ENCODE data around the gene LEKR1. TPM values are rescaled to one million over a fixed set of nuclear protein-coding genes. Genes with fewer than 3 reads are reported as not detected.

The LEKR1 gene
- total RNA-seq, 8 experiments from 2014 or later, result 0.05 to 3.2 (median 1.2) TPM

DNA sequence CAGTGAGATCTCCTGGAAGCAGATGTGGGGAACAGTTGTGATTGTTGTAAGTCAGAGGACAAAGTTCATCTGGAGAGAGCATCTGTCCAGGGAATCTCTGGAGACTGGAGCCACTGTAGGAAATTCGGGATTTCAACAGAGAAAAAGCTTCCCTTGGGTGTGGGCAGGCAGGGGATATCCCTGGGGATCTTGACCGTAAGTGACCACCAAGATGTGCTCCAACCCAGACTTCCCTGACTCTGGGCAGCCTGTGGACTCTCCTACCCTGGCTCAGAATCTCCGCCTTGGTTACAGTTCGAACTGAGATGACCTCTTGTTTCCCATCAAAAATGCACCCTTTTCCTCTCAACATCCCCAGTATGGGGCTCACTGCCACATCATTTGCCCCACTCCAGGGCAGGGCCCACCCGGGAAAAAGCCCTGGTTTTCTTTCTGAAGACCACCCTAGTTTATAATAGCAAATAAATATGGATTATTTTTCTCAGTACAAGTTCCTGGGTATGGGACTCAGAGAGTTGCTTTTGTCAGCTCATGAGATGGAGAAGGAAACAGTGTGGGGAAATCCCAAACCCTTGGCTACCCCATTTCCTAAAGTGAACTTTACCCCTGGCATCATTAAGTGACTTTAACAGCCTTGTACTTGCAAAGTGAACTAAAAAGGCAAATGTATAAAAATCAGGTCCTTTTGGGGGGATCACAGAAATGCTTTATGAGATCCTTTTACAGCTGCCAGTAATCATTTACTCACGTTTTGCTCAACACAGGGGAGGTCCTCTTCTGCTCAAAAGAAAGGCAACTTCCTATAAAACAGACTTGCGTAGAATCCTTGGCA lies 243.9 kb downstream of the LEKR1 start:
- Histone ChIP-seq H3K4me1 (replicated peaks in 1 of 2) (peaks cover 13 to 26% of the 10 kb centered on the region in 2 donors), H3K4me3 (no peak overlapping the region), H3K27ac (no peak overlapping the region)
- in situ Hi-C loops (cut with MboI; ENCODE audit: low pct_unique_long_range_greater_than_20kb in 2 of 9, low sequenced_read_pairs in 9 of 9, unreplicated experiment in 9 of 9), result loop anchor here in 1 of 9 experiments (10.0 kb wide), 1 partner anchor 245 kb away; the partner anchor contains the start of gene LEKR1
- ATAC-seq (replicated peaks in 6 of 8), result no peak
- WGBS, 10 experiments, result 0 to 89% (median 72%) methylated on average over 1 to 6 of the region's 7 CpGs; no CpG with 5 or more reads in 2 of the 10 experiments

DNA sequence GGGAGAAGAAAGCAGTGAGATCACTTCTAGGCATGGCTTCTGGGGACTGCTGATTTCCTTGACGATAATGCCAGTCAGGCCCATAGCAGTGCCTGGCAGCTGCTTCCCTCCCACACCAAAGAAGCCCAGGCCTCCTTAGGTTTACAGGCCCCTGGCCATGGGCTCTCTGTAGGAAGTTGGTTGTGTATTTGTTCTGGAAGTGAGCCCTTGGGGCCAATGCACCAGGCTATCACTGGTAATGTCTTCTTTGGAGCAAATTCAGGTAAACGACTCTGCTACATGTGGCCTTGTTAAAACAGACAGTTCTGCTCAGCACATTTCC lies 244.5 kb downstream of the LEKR1 start:
- in situ Hi-C loops (cut with MboI; ENCODE audit: low pct_unique_long_range_greater_than_20kb in 2 of 9, low sequenced_read_pairs in 9 of 9, unreplicated experiment in 9 of 9), result loop anchor here in 1 of 9 experiments (10.0 kb wide), 1 partner anchor 246 kb away; the partner anchor contains the start of gene LEKR1
- ATAC-seq (replicated peaks in 6 of 8), result peak in 2 of 8 experiments; percentile 12 to 54
- H3K4me1 ChIP-seq (replicated peaks in 1 of 2), result peaks cover 14 to 25% of the 10 kb centered on the region in 2 donors
- H3K4me3 ChIP-seq, result no peak overlapping the region
- 17 to 100% (median 80%) methylated on average over 1 to 2 of the region's 2 CpGs; no CpG with 5 or more reads in 5 of the 10 experiments for WGBS, 10 experiments
- no peak overlapping the region for H3K27ac ChIP-seq

DNA sequence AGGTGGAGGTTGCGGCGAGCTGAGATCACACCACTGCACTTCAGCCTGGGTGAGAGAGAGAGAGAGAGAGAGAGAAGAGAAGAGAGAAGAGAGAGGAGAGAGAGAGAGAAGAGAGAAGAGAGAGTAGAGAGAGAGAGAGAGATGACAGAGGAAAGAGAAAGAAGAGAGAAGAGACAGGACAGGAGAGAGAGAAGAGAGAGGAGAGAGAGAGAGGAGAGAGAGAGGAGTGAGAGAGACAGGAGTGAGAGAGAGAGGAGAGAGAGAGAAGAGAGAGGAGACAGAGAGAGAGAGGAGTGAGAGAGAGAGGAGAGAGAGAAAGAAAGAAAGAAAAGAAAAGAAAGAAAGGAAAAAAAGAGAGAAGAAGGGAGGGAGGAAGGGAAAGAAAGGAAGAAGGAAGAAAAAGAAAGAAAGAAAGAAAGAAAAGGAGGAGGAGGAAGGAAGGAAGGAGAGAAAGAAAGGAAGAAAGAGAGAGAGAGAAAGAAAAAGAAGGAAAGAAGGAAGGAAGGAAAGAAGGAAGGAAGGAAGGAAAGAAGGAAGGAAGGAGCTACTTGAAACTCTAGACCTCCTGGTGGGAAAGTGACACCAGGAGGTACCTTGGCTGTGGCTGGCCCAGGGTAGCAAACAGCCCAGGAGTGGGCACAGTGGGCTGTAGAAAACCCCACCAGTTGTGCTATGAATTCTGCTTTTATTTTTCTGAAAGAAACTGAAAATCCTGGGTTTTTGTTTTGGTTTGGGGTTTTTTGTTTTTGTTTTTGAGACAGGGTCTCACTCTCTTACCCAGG lies 245.8 kb downstream of the LEKR1 start:
- WGBS, 10 experiments, result 85% methylated on average over 2 of the region's 2 CpGs; no CpG with 5 or more reads in 9 of the 10 experiments
- H3K27ac ChIP-seq, result no peak overlapping the region
- in situ Hi-C loops (cut with MboI; ENCODE audit: low pct_unique_long_range_greater_than_20kb in 2 of 9, low sequenced_read_pairs in 9 of 9, unreplicated experiment in 9 of 9), result loop anchor here in 1 of 9 experiments (10.0 kb wide), 1 partner anchor 247 kb away; the partner anchor contains the start of gene LEKR1

DNA sequence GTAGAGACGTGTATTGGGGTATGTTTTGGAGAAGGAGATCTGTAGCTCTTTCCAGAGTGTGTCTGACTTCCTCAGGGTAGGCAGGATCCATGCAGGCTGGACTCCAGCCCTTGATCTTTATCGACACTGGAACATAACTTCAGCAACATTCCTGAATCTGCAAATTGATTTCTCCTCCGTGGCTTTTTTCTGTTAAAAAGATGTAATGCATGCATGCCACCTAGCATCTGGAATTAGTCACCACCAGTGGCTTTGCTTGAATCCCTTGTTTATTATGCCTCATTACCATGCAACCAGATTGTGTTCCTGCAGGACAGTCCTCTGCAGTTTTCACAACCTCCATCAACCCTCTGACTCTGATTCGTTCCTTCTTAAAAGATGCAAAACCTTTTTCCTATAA lies 247.7 kb downstream of the LEKR1 start:
- Histone ChIP-seq H3K4me1 (replicated peaks in 1 of 2) (peaks cover 14 to 23% of the 10 kb centered on the region in 2 donors), H3K4me3 (no peak overlapping the region), H3K27ac (no peak overlapping the region)
- in situ Hi-C loops (cut with MboI; ENCODE audit: low pct_unique_long_range_greater_than_20kb in 2 of 9, low sequenced_read_pairs in 9 of 9, unreplicated experiment in 9 of 9), result loop anchor here in 1 of 9 experiments (10.0 kb wide), 1 partner anchor 249 kb away; the partner anchor contains the start of gene LEKR1
- peak in 3 of 8 experiments; percentile 78 to 89 (median 81) for ATAC-seq (replicated peaks in 6 of 8)
- 0 to 100% (median 3%) methylated on average over 2 to 4 of the region's 4 CpGs; no CpG with 5 or more reads in 3 of the 10 experiments for WGBS, 10 experiments

More for the DNA sequence above, 245.8 kb downstream of the LEKR1 start:
- no peak for ATAC-seq (replicated peaks in 6 of 8)
- Histone ChIP-seq H3K4me1 (replicated peaks in 1 of 2) (peaks cover 11 to 21% of the 10 kb centered on the region in 2 donors), H3K4me3 (no peak overlapping the region)

DNA sequence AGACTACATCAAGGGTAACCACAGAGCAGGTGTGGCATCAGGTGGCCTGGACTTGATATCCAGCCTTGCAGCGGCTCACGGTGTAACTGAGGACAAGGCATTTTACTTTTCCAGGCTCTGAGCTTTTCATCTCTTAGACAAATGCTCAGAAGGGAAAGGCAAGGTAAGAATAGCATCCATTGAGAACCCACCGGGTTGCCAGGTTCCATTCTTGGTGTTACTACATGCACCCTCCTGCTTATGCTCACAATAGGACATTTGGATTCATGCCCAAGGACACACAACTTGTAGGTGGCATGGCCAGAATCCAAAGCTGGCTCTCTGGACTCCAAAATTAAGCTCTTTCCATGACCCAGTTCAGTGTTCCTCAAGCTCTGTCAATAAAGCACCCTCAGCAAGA lies 248.3 kb downstream of the LEKR1 start:
- no peak for ATAC-seq (replicated peaks in 6 of 8)
- Histone ChIP-seq H3K4me1 (replicated peaks in 1 of 2) (peaks cover 14 to 23% of the 10 kb centered on the region in 2 donors), H3K27ac (no peak overlapping the region), H3K4me3 (no peak overlapping the region)
- WGBS, 10 experiments, result 82 to 100% (median 88%) methylated on average over 1 to 3 of the region's 3 CpGs; no CpG with 5 or more reads in 3 of the 10 experiments
- in situ Hi-C loops (cut with MboI; ENCODE audit: low pct_unique_long_range_greater_than_20kb in 2 of 9, low sequenced_read_pairs in 9 of 9, unreplicated experiment in 9 of 9), result loop anchor here in 1 of 9 experiments (10.0 kb wide), 1 partner anchor 250 kb away; the partner anchor contains the start of gene LEKR1

DNA sequence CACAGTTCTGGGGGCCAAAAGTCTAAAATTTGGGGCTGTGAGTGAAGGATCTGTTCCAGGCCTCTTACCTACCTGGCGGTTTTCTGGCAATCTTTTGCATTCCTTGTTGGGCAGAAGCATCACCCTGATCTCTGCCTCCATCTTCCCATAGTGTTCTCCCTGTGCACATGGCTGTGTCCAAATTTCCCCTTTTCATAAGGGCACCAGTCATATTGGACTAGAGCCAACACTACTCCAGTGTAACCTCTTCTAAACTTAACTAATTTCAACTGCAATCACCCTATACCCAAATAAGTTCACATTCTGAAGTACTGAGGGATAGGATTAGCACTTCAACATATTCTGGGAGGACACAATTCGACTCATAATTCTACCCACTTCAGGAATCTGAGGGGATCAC lies 248.8 kb downstream of the LEKR1 start:
- no peak for ATAC-seq (replicated peaks in 6 of 8)
- 75 to 100% (median 100%) methylated on average over 1 to 2 of the region's 2 CpGs for WGBS, 10 experiments
- no peak overlapping the region for H3K27ac ChIP-seq
- in situ Hi-C loops (cut with MboI; ENCODE audit: low pct_unique_long_range_greater_than_20kb in 2 of 9, low sequenced_read_pairs in 9 of 9, unreplicated experiment in 9 of 9), result loop anchor here in 7 of 9 experiments (10.0 to 25.0 kb wide), 6 partner anchors 250 to 913 kb away; partner anchors contain the start of genes SSR3 (in 2 of the 7), TIPARP (in 2 of the 7) and LEKR1 (in 1 of the 7)
- H3K4me3 ChIP-seq, result no peak overlapping the region
- peaks cover 18 to 26% of the 10 kb centered on the region in 2 donors for H3K4me1 ChIP-seq (replicated peaks in 1 of 2)

DNA sequence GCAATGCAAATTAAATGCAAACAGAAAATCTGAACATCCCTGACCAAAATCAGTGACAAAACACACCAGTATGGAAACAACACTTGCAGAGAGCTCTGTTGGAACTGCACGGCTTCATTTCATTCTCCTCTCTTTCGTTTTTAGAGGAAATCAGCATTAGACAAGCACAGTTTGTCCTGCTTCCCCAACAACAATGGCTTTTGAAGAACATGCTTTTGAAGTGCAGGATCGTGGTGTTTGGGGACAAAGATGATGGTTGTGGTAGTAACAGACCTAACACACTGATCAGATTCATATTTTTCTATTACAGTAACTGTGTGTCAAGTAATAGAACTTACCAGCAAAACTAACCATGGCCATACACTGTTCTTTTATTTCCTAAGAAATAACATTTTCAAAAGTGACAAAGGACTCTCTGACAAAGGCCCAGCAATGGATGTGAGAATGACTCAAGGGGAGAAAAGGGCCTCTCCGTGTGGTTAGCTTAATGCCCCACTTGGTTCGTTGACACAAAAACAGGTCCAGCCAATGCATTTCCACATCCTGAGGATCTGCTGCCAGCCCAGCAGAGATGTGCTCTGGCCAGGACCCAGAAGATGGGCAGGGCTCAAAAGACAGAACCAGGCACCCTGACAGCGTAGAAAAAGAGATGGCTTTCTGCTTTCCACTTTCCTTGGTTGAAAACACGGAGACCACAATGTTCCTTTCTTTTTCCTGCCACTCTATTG lies 249.7 kb downstream of the LEKR1 start:
- Histone ChIP-seq H3K4me1 (replicated peaks in 1 of 2) (peaks cover 20 to 31% of the 10 kb centered on the region in 2 donors), H3K27ac (no peak overlapping the region), H3K4me3 (no peak overlapping the region)
- ATAC-seq (replicated peaks in 6 of 8), result peak in 1 of 8 experiments; percentile 28
- 21 to 62% (median 38%) methylated on average over 1 to 7 of the region's 7 CpGs; no CpG with 5 or more reads in 1 of the 10 experiments for WGBS, 10 experiments
- in situ Hi-C loops (cut with MboI; ENCODE audit: low pct_unique_long_range_greater_than_20kb in 2 of 9, low sequenced_read_pairs in 9 of 9, unreplicated experiment in 9 of 9), result loop anchor here in 7 of 9 experiments (10.0 to 25.0 kb wide), 6 partner anchors 251 to 914 kb away; partner anchors contain the start of genes SSR3 (in 2 of the 7), TIPARP (in 2 of the 7) and LEKR1 (in 1 of the 7)

DNA sequence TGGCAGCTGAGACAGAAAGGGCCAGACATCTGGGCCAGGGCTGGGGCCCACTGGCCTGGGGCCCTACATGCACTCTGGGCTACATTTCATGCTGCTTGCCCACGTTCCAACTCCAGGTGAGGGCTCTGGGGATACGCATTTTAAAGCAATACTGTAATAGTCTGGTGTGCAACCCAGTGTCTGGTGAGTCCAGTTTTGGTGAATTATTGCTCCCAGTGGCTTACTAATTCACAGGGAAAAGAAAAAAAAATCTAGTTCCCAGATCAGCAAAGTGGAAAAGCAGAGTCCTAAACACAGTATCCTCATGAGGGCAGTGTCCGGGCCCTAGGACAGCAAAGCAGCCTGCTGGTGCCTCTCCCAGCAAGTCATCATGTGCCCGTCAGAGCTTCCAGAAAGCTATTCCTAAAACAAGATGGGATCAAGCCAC lies 251.4 kb downstream of the LEKR1 start:
- Histone ChIP-seq H3K4me3 (no peak overlapping the region), H3K27ac (no peak overlapping the region), H3K4me1 (replicated peaks in 1 of 2) (peaks cover 32 to 44% of the 10 kb centered on the region in 2 donors)
- ATAC-seq (replicated peaks in 6 of 8), result peak; percentile 7 to 83 (median 48)
- in situ Hi-C loops (cut with MboI; ENCODE audit: low pct_unique_long_range_greater_than_20kb in 2 of 9, low sequenced_read_pairs in 9 of 9, unreplicated experiment in 9 of 9), result loop anchor here in 7 of 9 experiments (10.0 to 25.0 kb wide), 6 partner anchors 253 to 915 kb away; partner anchors contain the start of genes SSR3 (in 2 of the 7), TIPARP (in 2 of the 7) and LEKR1 (in 1 of the 7)
- 0 to 100% (median 60%) methylated on average over 1 to 3 of the region's 4 CpGs; no CpG with 5 or more reads in 2 of the 10 experiments for whole genome bisulfite sequencing, 10 experiments

DNA sequence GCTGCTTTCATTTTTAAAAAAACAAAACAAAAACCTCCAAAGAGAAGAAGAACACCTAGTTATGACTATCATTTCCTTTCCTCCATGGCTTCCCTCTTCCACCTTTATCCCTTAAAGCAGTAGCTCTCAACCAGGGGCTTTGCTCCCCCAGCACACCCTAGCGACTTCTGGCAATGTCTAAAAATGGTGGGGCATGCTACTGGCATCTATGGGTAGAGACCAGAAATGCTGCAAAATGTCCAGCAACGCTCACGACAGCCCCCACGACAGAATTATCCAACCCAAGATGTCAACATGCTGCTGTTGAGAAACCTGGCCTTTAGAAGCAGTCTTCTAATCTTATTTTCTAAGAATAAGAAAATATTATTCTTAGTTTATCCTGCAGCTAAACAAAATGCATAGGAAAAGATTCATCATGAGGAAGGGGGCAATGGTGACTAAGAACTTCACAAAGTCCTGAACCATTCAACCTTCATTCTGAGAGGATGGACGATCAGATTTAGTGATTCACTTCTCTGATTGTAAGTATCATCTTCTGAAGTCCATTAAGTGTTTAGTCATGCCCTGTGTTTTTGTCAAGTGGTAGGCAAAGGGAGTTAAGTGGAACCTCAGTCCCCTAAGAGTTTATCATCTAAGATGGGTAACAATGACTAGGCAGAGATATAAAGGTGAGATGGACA lies 252.1 kb downstream of the LEKR1 start:
- 40 to 100% (median 93%) methylated on average over 1 to 5 of the region's 5 CpGs; no CpG with 5 or more reads in 1 of the 10 experiments for WGBS, 10 experiments
- H3K4me1 ChIP-seq (replicated peaks in 1 of 2), result peaks cover 32 to 45% of the 10 kb centered on the region in 2 donors
- in situ Hi-C loops (cut with MboI; ENCODE audit: low pct_unique_long_range_greater_than_20kb in 2 of 9, low sequenced_read_pairs in 9 of 9, unreplicated experiment in 9 of 9), result loop anchor here in 7 of 9 experiments (10.0 to 25.0 kb wide), 6 partner anchors 253 to 916 kb away; partner anchors contain the start of genes SSR3 (in 2 of the 7), TIPARP (in 2 of the 7) and LEKR1 (in 1 of the 7)
- no peak overlapping the region for H3K4me3 ChIP-seq
- no peak overlapping the region for H3K27ac ChIP-seq
- no peak for ATAC-seq (replicated peaks in 6 of 8)

DNA sequence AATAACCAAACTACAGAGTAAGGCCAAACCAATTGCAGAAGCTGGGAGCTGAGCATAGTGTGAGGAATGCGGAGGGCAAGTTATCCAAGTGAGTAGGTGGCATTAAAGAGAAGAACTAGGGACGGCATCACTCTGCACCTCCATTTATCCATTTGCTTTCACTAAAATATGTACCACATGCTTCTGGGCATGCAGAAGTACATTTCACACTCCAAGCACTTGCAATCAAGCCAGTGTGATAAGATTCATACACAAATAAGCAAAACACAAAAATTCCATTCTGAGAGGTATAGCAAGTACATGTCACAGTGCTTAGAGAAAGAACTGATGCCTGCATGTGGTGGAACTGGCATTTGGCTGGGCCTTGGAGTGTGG lies 252.6 kb downstream of the LEKR1 start:
- no peak for ATAC-seq (replicated peaks in 6 of 8)
- H3K4me3 ChIP-seq, result no peak overlapping the region
- in situ Hi-C loops (cut with MboI; ENCODE audit: low pct_unique_long_range_greater_than_20kb in 2 of 9, low sequenced_read_pairs in 9 of 9, unreplicated experiment in 9 of 9), result loop anchor here in 7 of 9 experiments (10.0 to 25.0 kb wide), 6 partner anchors 254 to 916 kb away; partner anchors contain the start of genes SSR3 (in 2 of the 7), TIPARP (in 2 of the 7) and LEKR1 (in 1 of the 7)
- WGBS, 10 experiments, result 71 to 100% (median 92%) methylated on average over 1 to 2 of the region's 2 CpGs; no CpG with 5 or more reads in 2 of the 10 experiments
- H3K4me1 ChIP-seq (replicated peaks in 1 of 2), result peaks cover 32 to 45% of the 10 kb centered on the region in 2 donors
- H3K27ac ChIP-seq, result no peak overlapping the region
